PC-3 (cell line): Measurements from ENCODE around the gene FCHO2. TPM values are rescaled to one million over a fixed set of nuclear protein-coding genes. Genes with fewer than 3 reads are reported as not detected.
"Not testable (repeated sequence)": the region's sequence is repeated elsewhere in the genome, so short reads cannot be mapped to it uniquely, and the experiment has no call there.

Experiments used
- ATAC-seq: fragments of 200-7000 bp; cut with Tn5 transposase; 2 replicates; pipeline ENCODE4 v1.9.1; 2020; ENCODE audit warnings: mild to moderate bottlenecking, moderate library complexity
- BruUV-seq: library from RNA; stranded (reverse); fragments of 400-500 nt; replicated peaks from 2 replicates; lab custom pipeline; 2021; lab: Mats Ljungman, UMichigan
- CTCF ChIA-PET: fragments of 300-600 bp; sonication (Branson Sonifier 250); formaldehyde crosslinking; loops from one replicate; lab custom pipeline; 2022; ENCODE audit warnings: antibody characterized with exemption; lab: Charles Lee
- POLR2A ChIA-PET: fragments of 300-600 bp; sonication (Branson Sonifier 250); formaldehyde crosslinking; loops from one replicate; lab custom pipeline; 2022; ENCODE audit warnings: antibody characterized with exemption; ENCODE audit not compliant: unreplicated experiment; lab: Charles Lee
- DNase-seq: peaks from one replicate; pipeline ENCODE4 v3.0.0-alpha.2; 2015
- H2AFZ ChIP-seq: fragments of 300-600 bp; sonication (generic); 2 replicates; pipeline ENCODE4 v1.6.0; 2016; ENCODE audit warnings: antibody characterized with exemption, low read length
- H3F3A ChIP-seq: fragments of 300-600 bp; sonication (generic); one replicate; pipeline ENCODE4 v1.6.0; 2017; ENCODE audit warnings: antibody characterized with exemption, low read length, control low read depth, mild to moderate bottlenecking; ENCODE audit not compliant: unreplicated experiment
- H3K27ac ChIP-seq: fragments of 300-600 bp; sonication (generic); 2 replicates; pipeline ENCODE4 v1.5.1; 2016; ENCODE audit warnings: mild to moderate bottlenecking, low read length
- H3K27me3 ChIP-seq: fragments of 300-600 bp; sonication (generic); 2 replicates; pipeline ENCODE4 v1.6.1; 2016; ENCODE audit warnings: low read length, mixed read lengths
- H3K36me3 ChIP-seq: fragments of 300-600 bp; sonication (generic); 2 replicates; pipeline ENCODE4 v1.6.1; 2016; ENCODE audit warnings: low read depth, mixed run types, low read length, mixed read lengths
- H3K4me1 ChIP-seq: fragments of 300-600 bp; sonication (generic); 2 replicates; pipeline ENCODE4 v1.5.1; 2016; ENCODE audit warnings: low read length; ENCODE audit not compliant: insufficient read depth
- H3K4me2 ChIP-seq: fragments of 300-600 bp; sonication (generic); 2 replicates; pipeline ENCODE4 v1.6.0; 2016; ENCODE audit warnings: low read length
- H3K4me3 ChIP-seq: fragments of 300-600 bp; sonication (generic); 2 replicates; pipeline ENCODE4 v1.5.1; 2016; ENCODE audit warnings: mild to moderate bottlenecking, low read length, mixed read lengths
- H3K79me2 ChIP-seq: fragments of 300-600 bp; sonication (generic); 2 replicates; pipeline ENCODE4 v1.6.1; 2017; ENCODE audit warnings: low read length, mixed read lengths
- H3K9ac ChIP-seq: fragments of 300-600 bp; sonication (generic); 2 replicates; pipeline ENCODE4 v1.6.0; 2016; ENCODE audit warnings: mild to moderate bottlenecking, low read length
- H3K9me2 ChIP-seq: fragments of 300-600 bp; sonication (generic); replicated peaks from 2 replicates; pipeline ENCODE4 v1.6.1; 2016; ENCODE audit warnings: mixed run types, low read length, mixed read lengths
- H3K9me3 ChIP-seq: fragments of 300-600 bp; sonication (generic); 2 replicates; pipeline ENCODE4 v1.6.1; 2016; ENCODE audit warnings: low read length, mixed read lengths
- H4K20me1 ChIP-seq: fragments of 300-600 bp; sonication (generic); 2 replicates; pipeline ENCODE4 v1.6.1; 2016; ENCODE audit warnings: low read length, mixed read lengths
- EZH2 ChIP-seq: fragments of 300-600 bp; sonication (generic); IDR thresholded peaks from one replicate; pipeline ENCODE4 v1.6.1; 2017; ENCODE audit warnings: antibody characterized with exemption, mild to moderate bottlenecking, low read length; ENCODE audit not compliant: unreplicated experiment
- EZH2phosphoT487 ChIP-seq: fragments of 300-600 bp; sonication (generic); IDR thresholded peaks from 2 replicates; pipeline ENCODE4 v1.6.1; 2018; ENCODE audit warnings: mild to moderate bottlenecking, antibody characterized with exemption, low read length, borderline replicate concordance
- intact Hi-C: fragments of 100-400 bp; cut with micrococcal nuclease; formaldehyde crosslinking; loops from 2 replicates; pipeline ENCODE4 v1.9.0; 2023
- total RNA-seq: library from RNA; depleted of rRNA; stranded (reverse); fragments of >200 nt; gene quantifications from 2 replicates; pipeline ENCODE4 v1.2.3, GENCODE V29; 2014
- TF ChIP-seq, protein P1 (sequence below): fragments of 300-600 bp; sonication (generic); conservative IDR thresholded peaks from 2 replicates; pipeline ENCODE4 v1.5.1; 2017; ENCODE audit warnings: antibody characterized with exemption, low read depth, mild to moderate bottlenecking, low read length

The FCHO2 gene
- total RNA-seq, 1 experiment from 2014 or later: 5.9 TPM

DNA sequence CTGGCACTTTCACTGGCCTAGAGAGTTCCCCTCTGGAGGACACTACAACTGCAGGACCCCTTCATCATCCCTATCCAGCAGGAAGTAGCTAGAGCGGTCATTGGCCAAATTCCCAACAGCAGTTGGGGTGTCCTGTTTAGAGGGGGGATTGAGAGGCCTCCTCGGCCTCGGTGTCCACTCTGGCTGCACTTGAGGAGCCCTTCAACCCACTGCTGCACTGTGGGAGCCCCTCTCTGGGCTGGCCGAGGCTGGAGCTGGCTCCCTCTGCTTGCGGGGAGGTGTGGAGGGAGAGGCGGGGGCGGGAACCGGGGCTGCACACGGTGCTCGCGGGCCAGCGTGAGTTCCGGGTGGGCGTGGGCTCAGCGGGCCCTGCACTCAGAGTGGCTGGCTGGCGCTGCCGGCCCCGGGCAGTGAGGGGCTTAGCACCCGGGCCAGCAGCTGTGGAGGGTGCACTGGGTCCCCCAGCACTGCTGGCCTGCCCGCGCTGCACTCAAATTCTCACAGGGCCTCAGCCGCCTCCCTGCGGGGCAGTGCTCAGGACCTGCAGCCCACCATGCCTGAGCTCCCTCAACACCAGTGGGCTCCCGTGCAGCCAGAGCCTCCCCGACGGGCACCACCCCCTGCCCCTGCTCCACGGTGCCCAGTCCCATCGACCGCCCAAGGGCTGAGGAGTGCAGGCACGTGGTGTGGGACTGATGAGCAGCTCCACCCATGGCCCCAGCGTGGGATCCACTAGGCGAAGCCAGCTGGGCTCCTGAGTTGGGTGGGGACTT is 20.7 kb upstream of the FCHO2 start:
- H2AFZ ChIP-seq, H3K27ac ChIP-seq, BruUV-seq, H3K9ac ChIP-seq, H3K4me3 ChIP-seq, H3K4me2 ChIP-seq, DNase-seq, ATAC-seq, H3F3A ChIP-seq, POLR2A ChIA-PET, H4K20me1 ChIP-seq, H3K27me3 ChIP-seq, H3K9me3 ChIP-seq, intact Hi-C loops, H3K9me2 ChIP-seq, H3K4me1 ChIP-seq, H3K36me3 ChIP-seq, CTCF ChIA-PET, H3K79me2 ChIP-seq: not testable (repeated sequence)

DNA sequence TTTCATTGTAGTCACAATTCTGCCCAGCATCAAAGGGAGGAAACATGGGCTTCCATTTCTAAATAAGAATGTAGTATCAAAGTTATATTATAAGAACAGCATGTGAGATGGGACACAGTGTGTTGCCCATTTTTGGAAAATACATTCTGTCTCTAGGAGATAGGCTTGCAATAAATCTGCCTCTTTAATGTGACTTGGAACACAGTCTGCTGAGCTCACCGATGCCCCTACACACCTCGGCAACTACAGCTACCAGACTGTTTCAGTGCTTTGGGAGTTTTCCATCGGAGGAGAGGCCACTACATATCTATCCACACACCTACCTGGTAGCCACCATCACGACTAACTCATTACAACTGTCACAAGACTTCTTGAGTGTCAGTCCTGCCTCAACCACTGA is 18.9 kb upstream of the FCHO2 start:
- POLR2A ChIA-PET: no interaction called here
- Histone ChIP-seq H3K4me3 (no peak overlapping the region), H3K4me2 (no peak overlapping the region), H3K79me2 (no peaks in the 10 kb centered on the region), H4K20me1 (no peaks in the 10 kb centered on the region), H3F3A (no peaks in the 10 kb centered on the region), H3K9me2 (no peaks in the 10 kb centered on the region), H2AFZ (no peak overlapping the region), H3K9me3 (no peaks in the 10 kb centered on the region), H3K9ac (no peak overlapping the region), H3K27ac (no peak overlapping the region), H3K4me1 (peaks cover 7% of the 10 kb centered on the region; the same call in 1 of the 2 replicates), H3K27me3 (no peaks in the 10 kb centered on the region), H3K36me3 (no peaks in the 10 kb centered on the region)
- CTCF ChIA-PET: no interaction called here
- BruUV-seq: no TSS peak
- intact Hi-C loops: no loop called here
- no peak for TF ChIP-seq EZH2phosphoT487
- TF ChIP-seq EZH2: no peak
- TF ChIP-seq, protein P1, sequence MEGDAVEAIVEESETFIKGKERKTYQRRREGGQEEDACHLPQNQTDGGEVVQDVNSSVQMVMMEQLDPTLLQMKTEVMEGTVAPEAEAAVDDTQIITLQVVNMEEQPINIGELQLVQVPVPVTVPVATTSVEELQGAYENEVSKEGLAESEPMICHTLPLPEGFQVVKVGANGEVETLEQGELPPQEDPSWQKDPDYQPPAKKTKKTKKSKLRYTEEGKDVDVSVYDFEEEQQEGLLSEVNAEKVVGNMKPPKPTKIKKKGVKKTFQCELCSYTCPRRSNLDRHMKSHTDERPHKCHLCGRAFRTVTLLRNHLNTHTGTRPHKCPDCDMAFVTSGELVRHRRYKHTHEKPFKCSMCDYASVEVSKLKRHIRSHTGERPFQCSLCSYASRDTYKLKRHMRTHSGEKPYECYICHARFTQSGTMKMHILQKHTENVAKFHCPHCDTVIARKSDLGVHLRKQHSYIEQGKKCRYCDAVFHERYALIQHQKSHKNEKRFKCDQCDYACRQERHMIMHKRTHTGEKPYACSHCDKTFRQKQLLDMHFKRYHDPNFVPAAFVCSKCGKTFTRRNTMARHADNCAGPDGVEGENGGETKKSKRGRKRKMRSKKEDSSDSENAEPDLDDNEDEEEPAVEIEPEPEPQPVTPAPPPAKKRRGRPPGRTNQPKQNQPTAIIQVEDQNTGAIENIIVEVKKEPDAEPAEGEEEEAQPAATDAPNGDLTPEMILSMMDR: no peak
- DNase-seq (no peak), ATAC-seq (no peak)

DNA sequence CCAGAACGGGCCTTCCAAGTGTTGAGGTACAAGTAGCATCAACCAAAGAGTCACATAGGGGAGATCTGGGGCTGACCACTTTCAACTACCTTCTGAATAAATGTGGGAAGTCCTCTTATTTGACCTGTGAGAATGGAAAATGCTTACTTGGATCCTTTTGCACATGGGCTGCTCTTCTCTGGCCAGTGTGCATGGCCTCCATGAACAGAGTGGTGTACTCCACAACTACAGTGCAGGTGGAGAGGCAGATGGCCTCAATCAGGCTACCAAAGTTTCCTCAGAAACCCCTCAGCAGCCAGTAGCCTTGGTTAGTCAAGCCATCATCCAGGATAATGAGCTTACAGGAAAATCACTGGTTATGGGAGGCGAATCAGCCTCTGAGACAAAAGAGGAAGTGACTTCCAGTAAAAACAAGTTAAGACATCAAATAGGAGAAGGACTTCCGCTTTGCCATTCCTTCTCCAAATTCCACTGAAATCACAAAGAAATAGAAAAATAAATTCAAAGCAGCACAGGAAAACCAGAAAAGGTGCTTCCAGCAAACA is 18.3 kb upstream of the FCHO2 start:
- intact Hi-C loops: no loop called here
- no peak overlapping the region for H3K4me2 ChIP-seq
- BruUV-seq: no TSS peak

More for the DNA sequence above, 18.3 kb upstream of the FCHO2 start:
- TF ChIP-seq, protein P1: no peak
- no peak for TF ChIP-seq EZH2phosphoT487
- no peak for TF ChIP-seq EZH2
- POLR2A ChIA-PET: no interaction called here
- ATAC-seq (no peak), DNase-seq (no peak)
- Histone ChIP-seq H2AFZ (no peak overlapping the region), H4K20me1 (no peaks in the 10 kb centered on the region), H3K9me3 (no peaks in the 10 kb centered on the region), H3K79me2 (no peaks in the 10 kb centered on the region), H3K9ac (no peak overlapping the region), H3K27ac (no peak overlapping the region), H3F3A (no peaks in the 10 kb centered on the region), H3K4me1 (peaks cover 7% of the 10 kb centered on the region; the same call in 1 of the 2 replicates), H3K36me3 (no peaks in the 10 kb centered on the region), H3K9me2 (no peaks in the 10 kb centered on the region), H3K27me3 (no peaks in the 10 kb centered on the region), H3K4me3 (no peak overlapping the region)
- CTCF ChIA-PET: no interaction called here
